HEK293T (cell line): ENCODE results near the gene GNB5.

Experiments used
- BHLHE40 ChIP-seq: fragments of 450-650 bp; IDR thresholded peaks from 2 replicates; pipeline ENCODE4 v1.6.1; 2016; ENCODE audit warnings: mild to moderate bottlenecking, moderate library complexity, borderline replicate concordance
- FOXK2 ChIP-seq: fragments of 450-650 bp; IDR thresholded peaks from 2 replicates; pipeline ENCODE4 v1.6.1; 2016; ENCODE audit warnings: mild to moderate bottlenecking
- HDGF ChIP-seq: fragments of 450-650 bp; IDR thresholded peaks from 2 replicates; pipeline ENCODE4 v1.6.1; 2017; ENCODE audit warnings: antibody characterized with exemption, borderline replicate concordance

DNA sequence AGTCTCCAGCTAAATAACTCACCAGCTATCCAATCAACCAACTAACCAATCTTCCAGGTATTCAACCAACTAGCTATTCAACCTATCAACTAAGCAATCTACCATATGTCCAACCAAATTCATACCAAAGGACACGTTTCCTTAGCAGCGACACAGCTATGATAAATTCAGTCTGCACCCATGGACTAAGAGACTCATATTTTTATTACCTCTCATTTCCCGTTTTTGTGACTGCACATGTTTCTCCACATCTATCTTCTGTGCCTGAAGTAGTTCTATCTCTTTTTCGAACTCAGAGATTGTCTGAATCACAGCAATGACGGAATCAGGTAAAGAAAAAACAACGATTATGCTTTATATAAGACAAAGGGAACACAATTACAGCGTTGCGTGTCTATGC, 34.0 kb upstream of the GNB5 start:
- no peak for TF ChIP-seq HDGF
- TF ChIP-seq BHLHE40: no peak
- no peak for TF ChIP-seq FOXK2
